K562 treated with DMSO at 1 percent for 12 hours (cell line): ENCODE data around the gene MAD2L1. TPM values are rescaled to one million over a fixed set of nuclear protein-coding genes. Genes with fewer than 3 reads are reported as not detected.

Source experiments
- total RNA-seq: library from RNA; unstranded; fragments of 300-600 nt; gene quantifications from 2 replicates; pipeline ENCODE4 v1.2.3, GENCODE V29; 2022; ENCODE audit not compliant: insufficient read depth

MAD2L1 gene
- 36.3 and 57.3 TPM in 2 replicates for total RNA-seq

DNA sequence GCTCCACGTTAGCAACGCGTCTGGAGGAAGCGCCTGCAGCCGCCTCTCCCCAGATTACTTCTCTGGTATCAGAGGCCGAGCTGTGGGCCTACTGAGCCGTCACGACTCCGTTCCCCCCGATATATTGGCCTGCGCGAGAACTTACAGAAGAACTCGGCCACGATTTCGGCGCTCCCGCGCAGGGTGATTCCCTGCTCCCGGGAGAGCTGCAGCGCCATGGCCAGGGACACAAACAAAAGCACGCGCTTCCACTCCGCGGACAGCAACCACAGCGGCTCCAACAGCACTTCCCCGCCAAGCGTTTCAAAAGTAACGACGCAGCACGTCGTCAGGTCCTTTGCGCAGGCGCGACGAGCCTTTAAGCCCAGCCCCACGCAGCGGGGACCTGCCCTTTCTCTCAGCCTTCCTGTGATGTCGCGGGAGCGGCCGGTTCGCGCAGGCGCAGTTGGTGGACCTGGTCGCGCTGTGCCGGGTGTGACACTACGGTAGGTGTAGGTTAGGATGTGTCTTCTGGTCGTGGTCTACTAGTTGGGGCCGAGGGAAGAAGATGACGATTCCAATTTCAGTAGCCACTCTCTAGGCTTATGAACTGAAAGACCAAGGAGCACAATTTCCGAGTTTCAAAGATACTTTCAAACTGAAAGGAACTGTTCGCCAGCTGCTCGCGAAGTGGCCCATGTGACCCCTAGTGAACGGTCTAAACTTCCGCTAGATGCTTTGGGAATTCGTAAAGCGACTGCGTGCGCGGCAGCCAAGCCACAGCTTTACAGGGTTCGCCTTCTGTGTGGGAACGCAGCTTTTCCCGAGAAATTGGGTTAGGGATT lies at the start of gene MAD2L1:
Gene MAD2L1 (minus strand): TSS at position 332 of the 824 bp plus-strand sequence. CDS start 114 bp downstream, at position 218.

